ENCODE results near the gene IPO5. TPM values are rescaled to one million over a fixed set of nuclear protein-coding genes. Genes with fewer than 3 reads are reported as not detected.

IPO5 gene
- total and polyA plus RNA-seq, 10 donors: 17.8 to 97.7 (median 72.5) TPM

GRCh38 chr13:97978651-97979050, 25.2 kb downstream of the IPO5 start:
- no peak for DNase-seq
- Histone ChIP-seq H3K27ac (no peak overlapping the region), H3K9me3 (no peaks in the 10 kb centered on the region), H3K4me3 (no peak overlapping the region), H3K4me1 (peaks cover 13 to 57% (median 38%) of the 10 kb centered on the region in 6 donors), H3K36me3 (peaks cover 0 to 18% (median 8%) of the 10 kb centered on the region in 6 donors), H3K27me3 (replicated peaks in 1 of 7) (no peaks in the 10 kb centered on the region)
- intact Hi-C loops (cut with DNase I; ENCODE audit: low total_unique reads): no loop called here
- no peak for TF ChIP-seq CTCF (IDR thresholded peaks at IDR 0.05 in 8 of 11, conservative IDR thresholded peaks at IDR 0.05 in 3 of 11)
- TF ChIP-seq POLR2AphosphoS5 (IDR thresholded peaks at IDR 0.05): no peak
- no peak for TF ChIP-seq POLR2A (IDR thresholded peaks at IDR 0.05)

- TF ChIP-seq POLR2A (IDR thresholded peaks at IDR 0.05) (no peak), CTCF (IDR thresholded peaks at IDR 0.05 in 8 of 11, conservative IDR thresholded peaks at IDR 0.05 in 3 of 11) (no peak), POLR2AphosphoS5 (IDR thresholded peaks at IDR 0.05) (no peak)
- Histone ChIP-seq H3K27me3 (replicated peaks in 1 of 7) (no peaks in the 10 kb centered on the region), H3K36me3 (peaks cover 0 to 20% (median 8%) of the 10 kb centered on the region in 6 donors), H3K4me3 (no peak overlapping the region), H3K27ac (no peak overlapping the region), H3K9me3 (no peaks in the 10 kb centered on the region), H3K4me1 (peaks cover 13 to 57% (median 38%) of the 10 kb centered on the region in 6 donors)
- no peak for DNase-seq
- intact Hi-C loops (cut with DNase I; ENCODE audit: low total_unique reads): no loop called here
- WGBS, 5 donors: 87 to 93% (median 92%) methylated on average over 5 of the region's 5 CpGs
Observed at GRCh38 chr13:97979051-97979450, 25.6 kb downstream of the IPO5 start.

- Histone ChIP-seq H3K4me1 (peaks cover 13 to 57% (median 38%) of the 10 kb centered on the region in 6 donors), H3K27me3 (replicated peaks in 1 of 7) (no peaks in the 10 kb centered on the region), H3K4me3 (no peak overlapping the region), H3K9me3 (no peaks in the 10 kb centered on the region), H3K36me3 (peaks cover 0 to 25% (median 11%) of the 10 kb centered on the region in 6 donors), H3K27ac (no peak overlapping the region)
- no peak for DNase-seq
- TF ChIP-seq POLR2A (IDR thresholded peaks at IDR 0.05) (no peak), POLR2AphosphoS5 (IDR thresholded peaks at IDR 0.05) (no peak), CTCF (IDR thresholded peaks at IDR 0.05 in 8 of 11, conservative IDR thresholded peaks at IDR 0.05 in 3 of 11) (no peak)
- intact Hi-C loops (cut with DNase I; ENCODE audit: low total_unique reads): no loop called here
Observed at GRCh38 chr13:97979556-97979955, 26.1 kb downstream of the IPO5 start.

GRCh38 chr13:97982286-97982685, 28.8 kb downstream of the IPO5 start:
- TF ChIP-seq POLR2A (IDR thresholded peaks at IDR 0.05): no peak
- TF ChIP-seq POLR2AphosphoS5 (IDR thresholded peaks at IDR 0.05): no peak
- TF ChIP-seq CTCF (IDR thresholded peaks at IDR 0.05 in 8 of 11, conservative IDR thresholded peaks at IDR 0.05 in 3 of 11): no peak
- H3K9me3 ChIP-seq: no peaks in the 10 kb centered on the region
- no peak for DNase-seq
- peaks cover 10 to 46% (median 25%) of the 10 kb centered on the region in 6 donors for H3K4me1 ChIP-seq
- H3K36me3 ChIP-seq: peaks cover 4 to 52% (median 34%) of the 10 kb centered on the region in 6 donors
- H3K27ac ChIP-seq: no peak overlapping the region
- intact Hi-C loops (cut with DNase I; ENCODE audit: low total_unique reads): no loop called here
- no peak overlapping the region for H3K4me3 ChIP-seq
- H3K27me3 ChIP-seq (replicated peaks in 1 of 7): no peaks in the 10 kb centered on the region
